Activated gamma-delta T cell (primary cell): ENCODE results near the gene DCBLD2.
A peak's percentile ranks its signal among the peaks of the same experiment; 100 is the strongest.

ENCODE experiments used
- DNase-seq: peaks from one replicate; lab custom pipeline; 2025; lab: John Stamatoyannopoulos, UW
- total RNA-seq, 2 donors: gene quantifications; one replicate each; lab custom pipeline; 2026; lab: John Stamatoyannopoulos, UW

DCBLD2 gene
- 4.2 to 4.8 reads per million in 2 donors for total RNA-seq

DNA sequence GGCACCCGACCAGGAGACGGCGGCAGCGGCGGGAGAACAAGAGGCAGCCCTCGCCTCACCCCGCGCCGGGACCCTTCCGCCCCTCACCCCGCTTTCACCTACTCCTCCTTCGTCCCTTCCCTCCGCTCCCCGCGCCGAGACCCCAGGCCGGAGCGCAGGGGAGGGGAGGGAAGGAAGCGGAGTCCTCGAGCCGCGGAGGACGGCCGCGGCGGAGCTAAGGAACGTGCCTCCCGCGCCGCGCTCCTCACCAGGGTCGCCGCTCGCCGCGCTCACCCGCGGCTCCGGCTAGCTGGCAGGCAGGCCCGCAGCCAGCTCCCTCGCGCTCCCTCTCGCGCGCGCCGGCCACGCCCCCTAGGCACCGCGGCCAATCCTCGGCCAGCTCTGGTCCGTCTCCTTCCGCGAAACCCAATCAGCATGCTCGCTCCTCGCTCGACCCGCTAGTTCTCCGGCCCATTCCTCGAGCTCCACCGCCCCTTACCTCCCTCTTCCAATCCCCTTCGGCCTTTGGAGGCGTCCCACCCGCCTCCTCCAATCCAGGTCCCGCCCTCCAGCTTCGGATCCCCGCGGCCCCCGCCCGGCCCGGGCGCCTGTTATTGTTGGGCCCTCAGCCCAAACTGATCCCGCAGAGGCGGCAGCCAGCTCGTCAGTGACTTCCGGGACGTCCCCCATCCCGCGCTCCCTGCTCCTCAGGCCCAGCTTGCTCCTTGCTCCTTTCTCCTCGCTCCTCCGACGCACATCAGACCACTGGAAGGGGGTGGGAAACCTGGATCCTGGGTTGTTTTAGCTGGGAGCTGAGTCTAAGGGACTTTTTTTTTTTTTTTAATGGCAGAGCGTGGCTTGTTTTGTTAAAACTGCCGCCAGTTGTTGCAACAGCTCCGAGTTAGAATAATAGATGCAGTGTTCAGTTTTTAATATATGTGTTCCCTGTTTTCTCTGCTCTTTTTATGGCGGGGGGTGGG, at the start of gene DCBLD2:
Gene DCBLD2 (minus strand): TSS at position 304 of the 959 bp plus-strand sequence. CDS start 369 bp downstream, outside the sequence.
- DNase-seq = peak; percentile 70

GRCh38 chr3:98945666-98946065, 44.2 kb upstream of the DCBLD2 start:
- DNase-seq = no peak

DNA sequence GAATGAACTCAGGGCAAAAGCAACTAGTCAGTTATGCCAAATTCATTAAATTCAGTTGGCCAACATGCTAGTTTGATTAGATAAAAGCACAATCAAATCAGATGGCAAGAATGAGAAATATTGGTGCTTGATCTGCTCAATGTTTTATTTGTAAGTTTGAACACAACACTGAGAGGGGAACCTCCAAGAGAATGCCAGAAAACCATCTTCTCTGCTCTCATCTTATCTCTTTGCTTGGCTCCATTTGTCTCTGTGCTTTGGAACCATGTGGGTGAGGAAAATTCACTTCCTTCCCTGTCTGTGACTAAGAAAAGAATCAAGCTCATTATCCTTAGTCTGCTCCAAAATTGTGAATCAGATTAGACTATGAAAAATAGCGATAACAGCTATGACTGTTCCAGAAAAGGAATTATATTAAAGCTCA, 43.6 kb upstream of the DCBLD2 start:
- no peak for DNase-seq

DNA sequence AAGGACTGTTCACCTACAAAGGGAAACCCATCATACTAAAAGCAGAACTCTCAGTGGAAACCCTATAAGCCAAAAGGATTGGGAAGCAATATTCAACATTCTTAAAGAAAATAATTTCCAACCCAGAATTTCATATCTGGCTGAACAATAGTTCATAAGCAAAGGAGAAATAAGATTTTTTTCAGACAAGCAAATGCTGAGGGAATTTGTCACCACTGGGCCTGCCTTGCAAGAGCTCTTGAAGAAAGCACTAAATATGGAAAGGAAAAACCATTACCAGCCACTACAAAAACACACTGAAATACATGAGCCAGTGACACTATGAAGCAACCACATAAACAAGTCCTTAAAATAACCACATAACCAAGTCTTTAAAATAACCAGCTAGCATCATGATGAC, 28.9 kb upstream of the DCBLD2 start:
- DNase-seq = no peak

- no peak for DNase-seq
Observed at GRCh38 chr3:98921957-98922356, 20.5 kb upstream of the DCBLD2 start.

- no peak for DNase-seq
Observed at GRCh38 chr3:98920166-98920565, 18.7 kb upstream of the DCBLD2 start.

- DNase-seq = no peak
Observed at GRCh38 chr3:98918586-98918985, 17.1 kb upstream of the DCBLD2 start.

- no peak for DNase-seq
Observed at GRCh38 chr3:98917608-98918007, 16.1 kb upstream of the DCBLD2 start.

- no peak for DNase-seq
Observed at GRCh38 chr3:98914210-98915080, 12.9 kb upstream of the DCBLD2 start.

- no peak for DNase-seq
Observed at GRCh38 chr3:98912448-98912847, 11.0 kb upstream of the DCBLD2 start.

DNA sequence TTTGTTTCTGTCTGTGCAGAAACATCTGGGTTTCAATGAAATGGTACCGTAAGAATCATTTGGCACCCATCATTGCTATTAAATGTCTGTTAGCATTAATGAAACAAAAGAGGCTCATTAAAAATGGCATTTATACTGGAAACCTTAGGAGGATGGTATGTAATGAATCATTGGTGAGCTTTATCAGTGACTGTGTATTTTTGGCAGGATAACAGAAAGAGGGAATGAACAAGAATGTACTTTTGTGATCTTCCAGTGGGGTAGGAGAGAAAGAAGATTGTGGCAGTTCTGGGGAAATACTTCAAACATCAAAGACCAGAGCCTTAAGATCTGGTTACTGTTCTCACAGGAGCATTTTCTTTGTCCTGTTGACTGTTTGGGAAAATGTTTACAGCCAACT, 4.7 kb upstream of the DCBLD2 start:
- DNase-seq = no peak

DNA sequence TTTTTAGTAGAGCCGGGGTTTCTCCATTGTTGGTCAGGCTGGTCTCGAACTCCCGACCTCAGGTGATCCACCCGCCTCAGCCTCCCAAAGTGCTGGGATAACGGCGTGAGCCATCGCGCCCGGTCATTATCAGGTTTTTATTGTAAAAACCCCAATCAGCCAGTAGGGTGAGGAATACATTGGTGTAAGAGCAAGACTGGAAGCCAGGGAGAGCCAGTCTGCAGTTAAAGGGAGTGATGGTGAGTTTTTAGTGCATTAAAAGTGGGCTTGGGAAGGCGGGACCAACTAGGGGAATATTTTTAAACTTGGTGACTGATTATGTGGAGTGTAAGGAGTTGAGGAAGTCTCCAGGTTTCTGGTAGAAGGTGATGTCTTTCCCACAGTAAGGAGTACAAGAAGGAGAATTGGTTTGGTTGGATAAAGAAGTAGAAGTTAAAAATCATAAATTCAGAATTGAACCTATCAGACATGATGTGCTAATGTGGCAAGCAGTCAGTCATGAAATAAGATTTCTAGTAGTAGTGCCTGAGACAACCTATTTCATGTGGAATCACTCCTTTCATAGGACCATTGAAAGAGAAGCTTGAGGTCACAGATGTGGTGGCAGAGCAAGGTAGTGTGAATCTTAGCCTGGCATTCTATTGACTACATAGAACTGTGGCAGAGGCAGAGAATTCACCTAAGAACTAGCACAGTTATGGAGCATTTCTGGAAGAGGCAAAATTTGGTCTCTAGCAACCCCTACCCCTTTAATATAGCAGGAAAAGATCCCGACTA, 2.4 kb upstream of the DCBLD2 start:
- no peak for DNase-seq

GRCh38 chr3:98903099-98903498, 1.6 kb upstream of the DCBLD2 start:
- DNase-seq = no peak

DNA sequence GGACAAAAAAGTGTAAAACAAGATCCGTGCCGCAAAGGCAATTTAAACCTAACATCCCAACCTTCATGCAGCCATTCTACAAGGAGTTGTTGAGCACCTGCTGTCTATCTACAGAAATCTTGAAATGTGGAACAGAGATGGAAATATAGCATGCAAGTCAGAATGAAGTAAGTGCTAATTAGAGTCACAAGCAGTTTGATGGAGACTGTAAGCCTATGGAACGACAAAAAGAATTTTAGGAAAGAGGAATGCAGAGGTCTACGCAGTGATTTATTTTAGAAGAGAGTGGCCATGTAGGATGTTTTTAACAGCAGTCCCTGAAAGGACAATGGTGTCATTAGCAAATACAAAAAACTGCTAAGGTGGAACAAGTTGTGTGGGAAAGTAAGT, 851 bp upstream of the DCBLD2 start:
- no peak for DNase-seq

- no peak for DNase-seq
Observed at GRCh38 chr3:98901119-98901391, 440 bp downstream of the DCBLD2 start.

- DNase-seq = no peak
Observed at GRCh38 chr3:98900265-98901118, 1.0 kb downstream of the DCBLD2 start.

GRCh38 chr3:98897701-98898100, 3.8 kb downstream of the DCBLD2 start:
- DNase-seq = no peak

DNA sequence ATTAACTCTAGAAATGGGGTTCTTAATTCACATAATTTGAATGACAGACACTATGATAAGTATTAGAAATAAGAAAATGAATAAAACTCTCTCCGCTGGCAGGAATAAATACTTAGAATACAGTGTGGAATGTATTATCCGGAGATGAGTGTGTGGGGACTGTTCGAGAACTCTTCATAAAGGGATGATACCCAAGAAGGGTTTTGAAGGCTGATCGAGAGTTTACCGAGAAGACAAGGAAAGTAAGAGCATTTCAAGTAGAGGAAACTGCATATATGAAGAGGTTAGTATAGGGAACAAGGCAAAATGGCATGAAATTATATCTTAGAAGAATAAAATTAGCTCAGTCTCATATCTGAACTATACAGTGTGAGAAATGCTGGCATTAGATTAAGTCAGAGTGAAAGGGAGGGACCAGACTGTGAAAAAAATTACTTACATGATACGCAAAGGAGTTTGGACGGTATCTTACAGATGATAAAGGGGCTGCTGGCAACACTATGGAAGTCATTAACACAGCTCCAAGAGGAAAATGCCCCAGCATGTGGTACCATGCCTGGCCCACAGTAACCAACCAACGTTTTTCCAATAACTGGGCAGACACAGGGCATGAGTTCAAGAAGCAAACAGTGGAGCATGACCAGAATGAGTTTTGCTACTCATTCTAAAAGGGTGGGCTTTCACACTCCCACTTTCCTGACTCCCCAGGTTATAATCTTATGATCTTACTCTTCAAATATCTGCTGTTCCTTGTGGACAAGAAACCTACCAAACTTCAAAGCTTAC, 6.5 kb downstream of the DCBLD2 start:
- DNase-seq = no peak

DNA sequence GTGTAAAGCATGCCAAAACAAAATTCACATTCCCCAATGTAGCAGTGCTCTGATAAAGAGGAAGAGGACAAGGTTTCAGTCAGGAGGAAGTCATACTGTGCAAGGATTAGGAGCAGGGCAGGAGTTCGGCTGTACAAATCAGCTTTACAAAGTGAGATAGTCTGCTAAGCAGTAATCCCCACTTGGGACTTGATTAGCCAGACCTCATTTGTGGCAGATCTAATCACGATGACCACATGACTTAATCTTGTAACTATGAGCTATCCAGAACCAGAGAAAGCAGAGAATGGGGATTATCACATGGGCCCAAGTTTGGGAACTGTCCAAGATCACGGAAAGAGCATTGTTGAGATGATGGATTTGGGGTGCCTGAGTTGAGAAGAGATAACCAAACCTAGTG, 7.8 kb downstream of the DCBLD2 start:
- no peak for DNase-seq

- no peak for DNase-seq
Observed at GRCh38 chr3:98892263-98892662, 9.2 kb downstream of the DCBLD2 start.
